ENCODE data around the gene GPATCH2.

The GPATCH2 gene

GRCh38 chr1:217668351-217668940 lies 37.6 kb upstream of the GPATCH2 start:
- Histone ChIP-seq H3K79me2 (ENCODE audit: insufficient read depth, low read length) (no peaks in the 10 kb centered on the region), H3K36me3 (ENCODE audit: insufficient read depth, low read length) (no peaks in the 10 kb centered on the region), H4K20me1 (ENCODE audit: insufficient read depth, low read length) (no peaks in the 10 kb centered on the region), H3K9me3 (ENCODE audit: low read length) (no peaks in the 10 kb centered on the region), H3K4me2 (ENCODE audit: low read length) (no peak overlapping the region), H3F3A (ENCODE audit: insufficient read depth, low read length) (no peaks in the 10 kb centered on the region), H3K27me3 (ENCODE audit: insufficient read depth, low read length) (no peaks in the 10 kb centered on the region), H3K27ac (ENCODE audit: low read depth, low read length, poor library complexity, severe bottlenecking) (no peak overlapping the region), H3K4me3 (ENCODE audit: low read depth, low read length, poor library complexity, severe bottlenecking) (no peak overlapping the region), H2AFZ (ENCODE audit: low read length) (no peak overlapping the region), H3K9ac (ENCODE audit: low read length) (no peak overlapping the region), H3K9me2 (ENCODE audit: low read depth, low read length) (no peaks in the 10 kb centered on the region), H3K4me1 (ENCODE audit: insufficient read depth, low read length, severe bottlenecking) (no peaks in the 10 kb centered on the region)
- TF ChIP-seq EZH2 (IDR thresholded peaks at IDR 0.05; ENCODE audit: borderline replicate concordance, low read length) = no peak
- TF ChIP-seq, protein P1, sequence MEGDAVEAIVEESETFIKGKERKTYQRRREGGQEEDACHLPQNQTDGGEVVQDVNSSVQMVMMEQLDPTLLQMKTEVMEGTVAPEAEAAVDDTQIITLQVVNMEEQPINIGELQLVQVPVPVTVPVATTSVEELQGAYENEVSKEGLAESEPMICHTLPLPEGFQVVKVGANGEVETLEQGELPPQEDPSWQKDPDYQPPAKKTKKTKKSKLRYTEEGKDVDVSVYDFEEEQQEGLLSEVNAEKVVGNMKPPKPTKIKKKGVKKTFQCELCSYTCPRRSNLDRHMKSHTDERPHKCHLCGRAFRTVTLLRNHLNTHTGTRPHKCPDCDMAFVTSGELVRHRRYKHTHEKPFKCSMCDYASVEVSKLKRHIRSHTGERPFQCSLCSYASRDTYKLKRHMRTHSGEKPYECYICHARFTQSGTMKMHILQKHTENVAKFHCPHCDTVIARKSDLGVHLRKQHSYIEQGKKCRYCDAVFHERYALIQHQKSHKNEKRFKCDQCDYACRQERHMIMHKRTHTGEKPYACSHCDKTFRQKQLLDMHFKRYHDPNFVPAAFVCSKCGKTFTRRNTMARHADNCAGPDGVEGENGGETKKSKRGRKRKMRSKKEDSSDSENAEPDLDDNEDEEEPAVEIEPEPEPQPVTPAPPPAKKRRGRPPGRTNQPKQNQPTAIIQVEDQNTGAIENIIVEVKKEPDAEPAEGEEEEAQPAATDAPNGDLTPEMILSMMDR (IDR thresholded peaks at IDR 0.05; ENCODE audit: low read length) = no peak

GRCh38 chr1:217661407-217661806 lies 30.5 kb upstream of the GPATCH2 start:
- no peaks in the 10 kb centered on the region for H3K9me3 ChIP-seq (ENCODE audit: low read length)
- H3K4me1 ChIP-seq (ENCODE audit: insufficient read depth, low read length, severe bottlenecking) = no peaks in the 10 kb centered on the region
- H3K4me2 ChIP-seq (ENCODE audit: low read length) = no peak overlapping the region
- no peaks in the 10 kb centered on the region for H3F3A ChIP-seq (ENCODE audit: insufficient read depth, low read length)
- H3K27ac ChIP-seq (ENCODE audit: low read depth, low read length, poor library complexity, severe bottlenecking) = no peak overlapping the region
- no peak overlapping the region for H3K9ac ChIP-seq (ENCODE audit: low read length)
- no peaks in the 10 kb centered on the region for H3K9me2 ChIP-seq (ENCODE audit: low read depth, low read length)
- no peaks in the 10 kb centered on the region for H3K27me3 ChIP-seq (ENCODE audit: insufficient read depth, low read length)
- no peaks in the 10 kb centered on the region for H3K36me3 ChIP-seq (ENCODE audit: insufficient read depth, low read length)
- no peaks in the 10 kb centered on the region for H4K20me1 ChIP-seq (ENCODE audit: insufficient read depth, low read length)
- H3K79me2 ChIP-seq (ENCODE audit: insufficient read depth, low read length) = no peaks in the 10 kb centered on the region
- no peak overlapping the region for H2AFZ ChIP-seq (ENCODE audit: low read length)
- no peak for TF ChIP-seq EZH2 (IDR thresholded peaks at IDR 0.05; ENCODE audit: borderline replicate concordance, low read length)
- TF ChIP-seq, protein P1 (IDR thresholded peaks at IDR 0.05; ENCODE audit: low read length) = no peak
- no peak overlapping the region for H3K4me3 ChIP-seq (ENCODE audit: low read depth, low read length, poor library complexity, severe bottlenecking)

GRCh38 chr1:217660353-217661062 lies 29.6 kb upstream of the GPATCH2 start:
- H3K9ac ChIP-seq (ENCODE audit: low read length) = no peak overlapping the region
- no peak overlapping the region for H3K27ac ChIP-seq (ENCODE audit: low read depth, low read length, poor library complexity, severe bottlenecking)
- H3K4me1 ChIP-seq (ENCODE audit: insufficient read depth, low read length, severe bottlenecking) = no peaks in the 10 kb centered on the region
- H3K4me3 ChIP-seq (ENCODE audit: low read depth, low read length, poor library complexity, severe bottlenecking) = no peak overlapping the region
- H2AFZ ChIP-seq (ENCODE audit: low read length) = no peak overlapping the region
- H4K20me1 ChIP-seq (ENCODE audit: insufficient read depth, low read length) = no peaks in the 10 kb centered on the region
- no peaks in the 10 kb centered on the region for H3K36me3 ChIP-seq (ENCODE audit: insufficient read depth, low read length)
- H3K79me2 ChIP-seq (ENCODE audit: insufficient read depth, low read length) = no peaks in the 10 kb centered on the region
- TF ChIP-seq, protein P1 (IDR thresholded peaks at IDR 0.05; ENCODE audit: low read length) = peak; percentile 53
- no peak for TF ChIP-seq EZH2 (IDR thresholded peaks at IDR 0.05; ENCODE audit: borderline replicate concordance, low read length)
- no peaks in the 10 kb centered on the region for H3F3A ChIP-seq (ENCODE audit: insufficient read depth, low read length)
- H3K27me3 ChIP-seq (ENCODE audit: insufficient read depth, low read length) = no peaks in the 10 kb centered on the region
- no peaks in the 10 kb centered on the region for H3K9me2 ChIP-seq (ENCODE audit: low read depth, low read length)
- H3K4me2 ChIP-seq (ENCODE audit: low read length) = no peak overlapping the region
- H3K9me3 ChIP-seq (ENCODE audit: low read length) = no peaks in the 10 kb centered on the region
